Retinal pigment epithelial cell (primary cell): Measurements from ENCODE around the gene ZNF646.

Source experiments
- DNase-seq: peaks from one replicate; pipeline ENCODE4 v3.0.0-alpha.2; 2010; ENCODE audit warnings: low read depth
- H3K4me3 ChIP-seq: 2 replicates; pipeline ENCODE4 v1.5.1; 2011; ENCODE audit warnings: mild to moderate bottlenecking, low read length, control low read depth, moderate library complexity
- CTCF ChIP-seq: conservative IDR thresholded peaks from 2 replicates; pipeline ENCODE4 v1.5.1; 2011; ENCODE audit warnings: low read depth, low read length, control low read depth, inconsistent platforms

The ZNF646 gene

GRCh38 chr16:31111881-31112466 lies 37.8 kb downstream of the ZNF646 start:
- no peak for TF ChIP-seq CTCF
- DNase-seq: no peak
- no peak overlapping the region for H3K4me3 ChIP-seq

DNA sequence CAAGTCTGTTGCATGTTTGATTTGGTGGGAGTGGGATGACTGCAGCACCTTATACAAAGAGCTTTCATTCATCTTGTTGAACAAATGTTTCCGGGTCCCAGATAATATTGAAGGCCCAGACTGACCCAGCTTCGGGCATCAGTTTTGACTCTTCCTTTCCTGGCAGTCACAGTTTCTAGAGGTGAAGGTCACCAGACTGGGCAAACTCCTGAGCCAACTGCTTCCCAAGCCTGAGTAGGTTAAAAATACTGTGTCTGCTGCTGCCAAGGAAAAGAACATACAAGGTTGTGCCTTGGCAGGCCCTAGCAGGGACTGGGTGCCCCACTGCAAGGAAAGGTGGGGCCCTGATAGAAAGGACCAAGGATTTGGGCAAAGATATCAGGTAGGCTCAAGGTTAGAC lies 38.5 kb downstream of the ZNF646 start:
- H3K4me3 ChIP-seq: no peak overlapping the region
- DNase-seq: no peak
- TF ChIP-seq CTCF: no peak

GRCh38 chr16:31113121-31114120 lies 39.2 kb downstream of the ZNF646 start:
- no peak overlapping the region for H3K4me3 ChIP-seq
- TF ChIP-seq CTCF: no peak
- DNase-seq: no peak

DNA sequence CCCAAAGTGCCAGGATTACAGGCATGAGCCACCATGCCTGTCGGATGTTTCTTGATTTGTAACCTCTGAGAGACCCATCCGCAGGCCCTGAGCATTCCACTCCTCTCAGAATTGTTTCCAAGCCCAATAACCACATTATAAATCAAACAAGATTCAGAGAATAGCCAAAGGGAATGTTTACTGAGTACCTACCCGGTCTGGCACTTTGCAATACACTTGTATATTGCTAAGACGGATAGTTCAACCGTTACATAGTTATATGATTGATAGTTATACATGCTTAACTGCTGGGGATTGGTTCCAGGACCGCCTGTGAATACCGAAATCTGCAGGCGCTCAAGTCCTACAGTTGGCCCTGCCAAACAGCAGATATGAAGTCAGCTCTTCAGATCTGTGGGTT lies 40.2 kb downstream of the ZNF646 start:
- H3K4me3 ChIP-seq: no peak overlapping the region
- TF ChIP-seq CTCF: no peak
- no peak for DNase-seq

DNA sequence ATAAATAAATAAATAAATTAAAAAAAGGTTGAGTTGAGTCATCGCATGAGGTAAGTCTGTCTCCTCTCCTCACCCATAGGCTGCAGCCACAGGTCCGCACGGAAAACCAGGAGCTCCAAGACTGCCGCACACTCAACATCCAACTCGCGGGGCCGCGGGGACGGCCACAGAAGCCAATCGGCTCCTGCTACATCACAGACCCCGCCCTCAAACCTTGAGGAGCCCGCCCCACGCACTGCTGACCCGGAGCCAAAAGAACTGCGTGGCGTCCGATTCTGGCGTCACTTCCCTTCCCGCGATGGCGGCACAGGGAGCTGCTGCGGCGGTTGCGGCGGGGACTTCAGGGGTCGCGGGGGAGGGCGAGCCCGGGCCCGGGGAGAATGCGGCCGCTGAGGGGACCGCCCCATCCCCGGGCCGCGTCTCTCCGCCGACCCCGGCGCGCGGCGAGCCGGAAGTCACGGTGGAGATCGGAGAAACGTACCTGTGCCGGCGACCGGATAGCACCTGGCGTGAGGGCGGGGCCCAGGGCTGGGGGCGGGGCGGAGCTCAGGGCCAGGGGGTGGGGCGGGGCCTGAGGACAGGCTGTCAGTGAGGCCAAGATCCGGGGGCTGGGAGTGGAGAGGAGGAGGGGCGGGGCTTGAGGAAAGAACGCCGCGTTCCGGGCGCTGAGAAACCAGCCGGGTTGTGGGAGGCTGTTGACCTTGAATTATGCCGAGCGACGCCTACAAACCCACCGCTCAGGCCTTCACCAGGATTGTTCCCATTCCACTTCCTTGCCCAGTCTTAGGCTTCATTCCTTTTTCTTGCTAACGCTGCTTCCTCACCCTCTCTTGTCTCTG lies 43.4 kb downstream of the ZNF646 start, which contains the start of gene KAT8:
KAT8 (plus strand) TSS at position 281 of the 839 bp plus-strand sequence; CDS start at position 299, 18 bp downstream.
- no peak for TF ChIP-seq CTCF

GRCh38 chr16:31118223-31119155 lies 44.3 kb downstream of the ZNF646 start:
- DNase-seq: no peak
- peak overlapping the region; percentile 87 for H3K4me3 ChIP-seq
- TF ChIP-seq CTCF: no peak

More for the DNA sequence above, 43.4 kb downstream of the ZNF646 start, which contains the start of gene KAT8:
- H3K4me3 ChIP-seq: peak within 1 kb of the TSS; percentile 87
- peak; percentile 90 for DNase-seq
